ENCODE results near the gene OGFRL1. TPM values are rescaled to one million over a fixed set of nuclear protein-coding genes. Genes with fewer than 3 reads are reported as not detected.
A peak's percentile ranks its signal among the peaks of the same experiment; 100 is the strongest.

The OGFRL1 gene
- total RNA-seq, 1 experiment from 2014 or later: 8.0 TPM

- H3K9me3 ChIP-seq (ENCODE audit: low read depth, low read length, poor library complexity, severe bottlenecking): no peaks in the 10 kb centered on the region
- no peaks in the 10 kb centered on the region for H3K4me1 ChIP-seq (ENCODE audit: insufficient read depth, low read length, poor library complexity, severe bottlenecking)
- no peaks in the 10 kb centered on the region for H3K27me3 ChIP-seq (replicated peaks; ENCODE audit: insufficient read depth, low read depth, low read length, poor library complexity)
- H3K36me3 ChIP-seq (ENCODE audit: insufficient read depth, low read length, poor library complexity, severe bottlenecking): no peaks in the 10 kb centered on the region
- H3K4me3 ChIP-seq (ENCODE audit: low read depth, low read length, poor library complexity, severe bottlenecking): no peak overlapping the region
- no peak for DNase-seq (ENCODE audit: low spot score)
- ChIA-PET CTCF (no interaction called here), POLR2A (ENCODE audit: low non-redundant PET) (no interaction called here)
- no peak overlapping the region for H3K27ac ChIP-seq (ENCODE audit: low read depth, low read length, poor library complexity, severe bottlenecking)
- no peak for TF ChIP-seq EZH2 (IDR thresholded peaks at IDR 0.05; ENCODE audit: borderline replicate concordance, low read depth, low read length, poor library complexity, severe bottlenecking)
- no peak for TF ChIP-seq CTCF (conservative IDR thresholded peaks at IDR 0.05; ENCODE audit: low read depth, low read length)
- no TSS peak for BruUV-seq (replicated peaks)
- intact Hi-C loops (cut with micrococcal nuclease; ENCODE audit: unreplicated experiment): no loop called here
Observed at GRCh38 chr6:71284785-71285184, 3.8 kb upstream of the OGFRL1 start.

GRCh38 chr6:71287038-71287437, 1.6 kb upstream of the OGFRL1 start:
- Histone ChIP-seq H3K4me3 (ENCODE audit: low read depth, low read length, poor library complexity, severe bottlenecking) (no peak overlapping the region), H3K27ac (ENCODE audit: low read depth, low read length, poor library complexity, severe bottlenecking) (no peak overlapping the region), H3K36me3 (ENCODE audit: insufficient read depth, low read length, poor library complexity, severe bottlenecking) (no peaks in the 10 kb centered on the region), H3K4me1 (ENCODE audit: insufficient read depth, low read length, poor library complexity, severe bottlenecking) (peaks cover 6% of the 10 kb centered on the region), H3K27me3 (replicated peaks; ENCODE audit: insufficient read depth, low read depth, low read length, poor library complexity) (no peaks in the 10 kb centered on the region), H3K9me3 (ENCODE audit: low read depth, low read length, poor library complexity, severe bottlenecking) (no peaks in the 10 kb centered on the region)
- TF ChIP-seq CTCF (conservative IDR thresholded peaks at IDR 0.05; ENCODE audit: low read depth, low read length) (no peak), EZH2 (IDR thresholded peaks at IDR 0.05; ENCODE audit: borderline replicate concordance, low read depth, low read length, poor library complexity, severe bottlenecking) (no peak)
- POLR2A ChIA-PET (ENCODE audit: low non-redundant PET): no interaction called here
- BruUV-seq (replicated peaks): no TSS peak
- CTCF ChIA-PET: no interaction called here
- no peak for DNase-seq (ENCODE audit: low spot score)
- intact Hi-C loops (cut with micrococcal nuclease; ENCODE audit: unreplicated experiment): no loop called here

- Histone ChIP-seq H3K4me3 (ENCODE audit: low read depth, low read length, poor library complexity, severe bottlenecking) (peak overlapping the region; percentile 75), H3K27me3 (replicated peaks; ENCODE audit: insufficient read depth, low read depth, low read length, poor library complexity) (no peaks in the 10 kb centered on the region), H3K4me1 (ENCODE audit: insufficient read depth, low read length, poor library complexity, severe bottlenecking) (peaks cover 7% of the 10 kb centered on the region), H3K36me3 (ENCODE audit: insufficient read depth, low read length, poor library complexity, severe bottlenecking) (no peaks in the 10 kb centered on the region), H3K9me3 (ENCODE audit: low read depth, low read length, poor library complexity, severe bottlenecking) (no peaks in the 10 kb centered on the region), H3K27ac (ENCODE audit: low read depth, low read length, poor library complexity, severe bottlenecking) (no peak overlapping the region)
- ChIA-PET POLR2A (ENCODE audit: low non-redundant PET) (interaction anchor here (0.6 kb wide), 2 partner anchors 11 to 40 kb away, joined by 3 to 4 read pairs; no protein-coding TSS in a partner anchor), CTCF (no interaction called here)
- DNase-seq (ENCODE audit: low spot score): no peak
- no peak for TF ChIP-seq EZH2 (IDR thresholded peaks at IDR 0.05; ENCODE audit: borderline replicate concordance, low read depth, low read length, poor library complexity, severe bottlenecking)
- no peak for TF ChIP-seq CTCF (conservative IDR thresholded peaks at IDR 0.05; ENCODE audit: low read depth, low read length)
- no TSS peak for BruUV-seq (replicated peaks)
- intact Hi-C loops (cut with micrococcal nuclease; ENCODE audit: unreplicated experiment): no loop called here
Observed at GRCh38 chr6:71287926-71288227, 734 bp upstream of the OGFRL1 start.

Measured in A673 (cell line).